ENCODE data around the gene MRNIP.

GRCh38 chr5:179885491-179886090 lies 27.0 kb upstream of the MRNIP start:
- TF ChIP-seq EZH2 (IDR thresholded peaks at IDR 0.05; ENCODE audit: borderline replicate concordance, low read length), result no peak
- no peak for TF ChIP-seq CTCF (conservative IDR thresholded peaks at IDR 0.05 in 1 of 2, IDR thresholded peaks at IDR 0.05 in 1 of 2; ENCODE audit: extremely low read depth in 1 of 2, insufficient read depth in 1 of 2, low read depth in 1 of 2, low read length in 2 of 2)

Measured in mammary epithelial cell (primary cell).